SK-MEL-5 (cell line): ENCODE measurements around the gene UNC5A. TPM values are rescaled to one million over a fixed set of nuclear protein-coding genes. Genes with fewer than 3 reads are reported as not detected.

Experiments
- DNase-seq: peaks from one replicate; pipeline ENCODE4 v3.0.0-alpha.2; 2016; ENCODE audit warnings: low read depth, low spot score
- in situ Hi-C: cut with HindIII; loops from 2 replicates; pipeline ENCODE4 v1.10.0; 2016; ENCODE audit warnings: low sequenced_read_pairs, high pct_unique_total_duplicates, low pct_unique_long_range_greater_than_20kb
- total RNA-seq: library from RNA; depleted of rRNA; stranded (reverse); fragments of >200 nt; shearing (Covaris generic); gene quantifications from 2 replicates; pipeline ENCODE4 v1.2.3, GENCODE V29; 2014

UNC5A gene
- total RNA-seq, 1 experiment from 2014 or later, result not detected

DNA sequence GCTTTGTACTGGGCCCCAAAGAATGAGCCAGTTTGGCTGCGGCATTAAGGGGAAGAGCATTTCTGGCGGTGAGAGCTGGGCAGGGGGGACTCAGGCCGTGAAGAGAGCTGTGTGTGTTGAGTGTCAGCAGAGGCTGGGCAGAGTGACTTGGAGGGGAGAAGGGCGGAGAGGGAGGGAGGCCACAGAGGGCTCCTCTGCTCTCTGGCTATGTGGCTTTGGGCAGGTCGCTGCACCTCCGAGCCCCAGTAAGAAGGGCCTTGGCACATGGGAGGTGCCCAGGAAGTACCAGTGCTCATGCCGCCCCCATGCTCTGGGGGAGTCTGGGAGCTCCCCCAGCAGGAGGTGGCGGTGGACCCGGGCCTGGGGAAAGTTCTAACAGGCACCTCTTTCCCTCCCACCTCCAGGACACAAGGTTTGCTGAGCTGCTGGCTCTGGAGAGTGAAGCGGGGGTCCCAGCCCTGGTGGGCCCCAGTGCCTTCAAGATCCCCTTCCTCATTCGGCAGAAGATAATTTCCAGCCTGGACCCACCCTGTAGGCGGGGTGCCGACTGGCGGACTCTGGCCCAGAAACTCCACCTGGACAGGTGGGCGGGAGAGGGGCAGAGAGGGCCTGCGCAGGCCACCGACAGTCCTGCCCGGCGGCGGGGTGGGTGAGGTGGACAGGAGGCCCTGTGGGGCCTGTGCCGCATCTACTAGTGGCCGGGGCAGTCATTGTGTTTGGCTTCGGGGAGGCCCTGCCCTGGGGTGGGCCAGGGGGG, 68.7 kb downstream of the UNC5A start:
- in situ Hi-C loops, result no loop called here
- no peak for DNase-seq

DNA sequence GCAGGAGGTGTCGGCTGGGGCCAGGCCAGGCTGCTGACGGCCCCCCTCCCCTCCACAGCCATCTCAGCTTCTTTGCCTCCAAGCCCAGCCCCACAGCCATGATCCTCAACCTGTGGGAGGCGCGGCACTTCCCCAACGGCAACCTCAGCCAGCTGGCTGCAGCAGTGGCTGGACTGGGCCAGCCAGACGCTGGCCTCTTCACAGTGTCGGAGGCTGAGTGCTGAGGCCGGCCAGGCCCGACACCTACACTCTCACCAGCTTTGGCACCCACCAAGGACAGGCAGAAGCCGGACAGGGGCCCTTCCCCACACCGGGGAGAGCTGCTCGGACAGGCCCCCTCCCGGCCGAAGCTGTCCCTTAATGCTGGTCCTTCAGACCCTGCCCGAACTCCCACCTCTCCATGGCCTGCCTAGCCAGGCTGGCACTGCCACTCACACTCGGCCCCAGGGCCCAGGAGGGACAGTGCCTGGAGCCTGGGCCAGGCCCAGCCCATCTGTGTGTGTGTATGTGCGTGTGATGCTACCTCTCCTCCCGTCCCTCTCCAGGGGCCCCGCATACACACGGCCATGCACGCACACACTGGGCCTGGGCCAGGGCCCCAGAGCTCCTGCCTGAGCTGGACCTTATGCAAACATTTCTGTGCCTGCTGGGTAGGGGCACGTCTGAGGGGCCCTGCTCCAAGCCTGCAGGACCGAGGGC, 69.5 kb downstream of the UNC5A start:
- in situ Hi-C loops, result no loop called here
- DNase-seq, result no peak

DNA sequence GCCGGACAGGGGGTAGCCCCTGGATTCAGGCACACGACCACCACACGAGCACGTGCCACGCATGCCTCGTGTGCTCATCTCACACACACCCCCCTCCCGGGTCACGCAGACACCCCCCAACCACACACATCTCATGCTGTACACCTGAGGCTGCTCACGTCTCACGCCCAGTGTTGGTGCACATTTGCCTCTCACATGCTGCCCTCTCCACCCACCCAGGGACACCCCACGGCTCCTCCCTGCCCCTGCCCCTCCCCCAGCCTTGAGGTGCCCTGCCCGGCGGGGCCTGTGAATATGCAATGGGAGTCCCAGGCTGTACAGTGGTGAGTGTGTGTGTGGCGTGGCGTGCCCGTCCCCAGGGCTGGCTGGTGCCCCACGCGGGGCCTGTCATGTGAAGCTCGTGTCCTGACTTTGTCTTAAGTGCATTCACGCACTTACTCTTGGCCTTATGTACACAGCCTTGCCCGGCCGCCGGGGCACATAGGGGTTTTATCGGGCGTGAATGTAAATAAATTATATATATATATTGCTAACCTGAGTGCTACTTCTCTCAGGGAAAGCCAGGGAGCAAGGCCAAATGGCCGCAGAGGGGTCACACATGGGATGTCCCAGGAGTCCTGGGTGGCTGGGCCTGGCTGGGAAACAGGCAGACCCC, 70.1 kb downstream of the UNC5A start:
- in situ Hi-C loops, result no loop called here
- DNase-seq, result no peak

DNA sequence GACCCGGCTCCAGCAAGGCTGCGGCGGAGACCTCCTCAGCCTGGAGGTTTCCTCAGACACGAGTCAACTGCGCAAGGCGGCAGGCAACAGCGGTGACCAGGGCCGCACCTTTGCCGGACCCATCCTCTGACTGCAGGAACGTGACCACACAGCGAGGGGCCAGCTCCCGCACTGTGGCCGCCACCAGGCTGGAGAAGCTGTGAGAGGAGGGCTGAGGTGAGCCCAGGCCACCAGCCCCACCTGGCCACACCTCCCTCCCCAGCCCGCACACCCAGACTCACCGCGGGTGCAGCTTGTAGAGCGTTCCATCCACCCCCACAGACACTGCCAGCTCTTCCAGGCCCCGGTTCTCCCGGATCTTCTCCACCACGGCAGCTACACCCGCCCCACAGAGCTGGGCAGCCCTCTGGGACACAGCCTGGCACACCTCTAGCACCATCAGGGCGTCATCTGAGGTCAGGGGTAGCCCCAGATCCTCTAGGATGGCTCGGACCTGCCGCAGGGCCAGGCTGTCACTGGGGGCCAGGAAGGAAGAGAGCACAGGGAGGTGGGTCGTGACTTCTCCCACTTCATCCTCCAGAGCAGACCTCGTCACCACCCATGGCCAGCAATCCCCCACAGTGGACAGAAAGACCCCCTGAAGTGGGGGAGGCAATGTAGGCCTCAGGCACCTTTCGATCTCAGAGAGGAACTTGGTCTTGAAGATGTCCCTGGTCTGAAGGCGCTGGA, 70.8 kb downstream of the UNC5A start:
- in situ Hi-C loops, result no loop called here

DNA sequence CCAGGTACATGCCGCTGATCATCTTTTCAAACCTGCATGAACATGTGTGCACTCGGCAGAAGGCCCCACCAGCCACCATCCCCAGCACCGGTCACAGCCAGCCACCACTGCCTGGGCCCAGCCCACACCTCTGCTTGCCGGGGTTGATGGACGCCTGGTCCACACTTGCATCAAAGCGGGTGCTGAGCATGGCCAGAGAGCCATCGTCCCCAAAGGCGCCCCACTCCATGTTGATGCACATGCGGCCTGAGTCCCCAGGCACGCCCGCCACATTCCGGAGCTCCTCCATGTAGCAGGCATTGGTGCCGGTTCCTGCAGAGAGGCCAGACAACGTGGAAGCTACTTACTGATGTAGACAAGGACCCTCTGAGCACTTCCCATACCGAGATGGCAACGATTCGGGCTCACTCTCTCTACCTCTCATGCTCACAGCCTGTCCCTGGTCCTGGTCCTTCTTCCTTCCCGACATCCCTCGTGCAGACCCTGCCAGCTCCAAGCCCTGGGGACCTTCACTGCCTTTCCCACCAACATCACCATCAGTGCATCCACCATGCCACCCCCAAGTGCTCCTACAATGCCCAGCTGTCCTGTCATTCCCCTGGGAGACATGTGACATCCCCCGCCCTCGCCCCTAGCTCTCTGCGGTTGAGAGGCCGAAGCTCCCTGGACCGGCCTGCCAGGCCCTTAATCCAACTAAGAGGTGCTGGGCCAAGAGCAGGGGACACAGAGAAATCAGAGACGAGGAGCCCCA, 71.6 kb downstream of the UNC5A start:
- in situ Hi-C loops, result no loop called here
- DNase-seq, result no peak

More for the DNA sequence above, 70.8 kb downstream of the UNC5A start:
- DNase-seq, result no peak

DNA sequence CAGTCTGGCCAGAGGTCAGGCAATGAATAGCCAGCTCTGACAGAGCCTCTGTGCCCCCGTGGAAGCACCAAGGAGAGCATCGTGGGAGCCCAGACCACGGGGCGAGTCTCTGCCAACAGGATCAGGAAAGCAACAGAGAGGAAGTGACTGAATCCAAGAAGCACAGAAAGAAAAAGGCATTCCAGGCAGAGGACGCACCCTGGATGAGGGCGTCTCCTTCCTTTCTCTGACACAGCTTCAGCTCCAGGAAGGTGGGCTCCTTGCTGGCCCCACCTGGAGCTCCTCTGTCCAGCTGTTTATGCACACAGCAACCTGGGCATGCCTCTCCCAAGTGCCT, 72.2 kb downstream of the UNC5A start:
- no peak for DNase-seq
- in situ Hi-C loops, result no loop called here

DNA sequence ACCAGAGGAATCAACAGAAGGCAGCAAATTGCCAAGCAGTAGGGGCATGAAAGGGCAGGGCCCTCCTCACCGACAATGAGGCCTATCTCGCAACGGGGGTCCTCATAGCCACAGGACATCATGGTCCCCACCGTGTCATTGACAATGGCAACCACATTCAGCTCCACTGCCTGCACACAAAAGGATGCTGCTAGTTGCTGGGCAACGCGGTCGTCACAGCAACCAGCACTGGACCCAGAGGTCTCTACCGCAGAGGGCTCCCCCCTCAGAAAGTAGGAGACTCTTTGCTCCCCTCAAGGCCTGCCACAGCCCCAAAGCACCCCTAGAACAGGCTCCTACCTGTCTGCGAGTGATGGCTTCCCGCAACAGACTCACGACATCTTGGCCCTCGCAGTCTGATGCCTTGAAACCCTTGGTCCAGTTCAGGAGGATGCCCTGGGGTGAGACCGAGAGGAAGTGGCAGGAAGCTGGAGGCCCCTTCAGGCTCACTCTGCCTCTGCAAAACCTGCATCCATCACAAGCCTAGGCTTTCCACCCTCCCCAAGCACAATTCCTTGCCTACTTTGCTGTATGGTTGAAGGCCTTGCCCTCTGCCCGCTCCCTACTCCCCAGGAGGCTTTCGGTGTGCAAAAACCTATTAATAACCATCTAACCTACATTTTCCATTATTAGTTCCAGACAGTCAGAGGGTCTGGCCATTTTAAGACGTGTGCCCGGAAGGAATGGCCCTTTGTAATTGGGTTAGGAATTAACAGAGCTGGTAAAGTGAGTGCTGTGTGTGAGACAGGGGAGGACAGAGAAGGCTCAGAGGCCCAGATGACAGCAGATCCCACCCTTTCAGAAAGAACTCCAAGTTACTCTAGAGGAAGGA, 73.6 kb downstream of the UNC5A start:
- in situ Hi-C loops, result no loop called here
- no peak for DNase-seq

DNA sequence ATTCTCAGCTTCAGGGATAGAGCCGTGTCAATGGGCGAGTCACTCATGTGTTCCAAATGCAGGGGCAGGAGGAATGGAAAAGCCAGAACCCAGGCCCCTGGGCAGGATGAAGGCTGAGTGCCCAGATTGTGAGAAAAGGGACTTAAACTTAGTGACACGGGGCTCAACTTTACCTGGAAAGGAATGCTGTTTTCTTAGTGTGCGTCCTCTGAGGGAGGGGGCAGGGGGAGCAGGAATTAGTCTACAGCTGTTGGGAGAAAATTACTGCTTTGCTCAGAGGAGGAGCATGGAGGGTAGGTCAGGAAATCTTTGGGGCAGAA, 74.2 kb downstream of the UNC5A start:
- no peak for DNase-seq
- in situ Hi-C loops, result no loop called here

DNA sequence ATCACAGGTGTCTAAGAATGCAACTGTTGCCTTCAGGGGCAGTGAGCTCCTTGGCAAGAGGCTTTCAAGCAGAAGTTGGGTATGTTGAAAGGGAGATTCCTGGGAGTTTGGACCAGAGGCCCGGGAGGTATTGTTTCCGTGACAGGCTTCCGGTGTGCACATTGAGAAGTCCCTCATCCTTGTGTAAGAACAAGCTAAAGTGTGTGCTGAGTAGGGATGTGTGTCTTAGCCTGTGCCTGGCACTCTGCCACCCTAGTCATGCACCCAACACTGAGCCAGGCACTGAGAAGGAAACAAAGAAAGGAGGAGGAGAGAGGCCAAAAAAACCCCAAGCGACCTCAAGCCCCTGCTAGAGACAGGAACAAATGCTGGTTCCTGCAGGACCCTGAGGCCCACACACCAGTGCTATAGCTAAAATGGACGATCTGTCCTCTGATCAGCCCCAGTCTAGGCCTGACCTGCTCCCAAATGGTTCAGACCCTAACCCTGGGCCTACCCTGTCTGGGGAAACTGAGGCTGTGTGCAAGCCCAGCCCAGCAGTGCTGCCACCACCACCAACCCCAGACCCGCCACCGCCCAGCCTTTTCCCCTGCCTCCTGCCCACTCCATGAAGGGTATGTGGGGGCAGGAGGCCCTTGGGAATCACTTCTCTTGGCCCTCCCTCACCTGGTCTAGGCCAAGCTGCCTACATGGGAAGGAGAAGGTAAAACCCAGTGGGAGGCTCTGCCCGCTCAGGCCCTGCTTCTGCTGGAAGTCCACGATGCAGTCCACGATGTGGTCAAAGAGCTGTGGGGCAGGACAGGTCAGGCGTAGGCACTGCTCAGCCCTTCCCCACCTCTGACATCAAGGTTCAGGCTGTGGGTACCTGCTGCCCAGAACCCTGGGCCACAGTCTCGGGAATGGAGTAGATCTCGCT, 76.2 kb downstream of the UNC5A start:
- DNase-seq, result no peak
- in situ Hi-C loops, result no loop called here

DNA sequence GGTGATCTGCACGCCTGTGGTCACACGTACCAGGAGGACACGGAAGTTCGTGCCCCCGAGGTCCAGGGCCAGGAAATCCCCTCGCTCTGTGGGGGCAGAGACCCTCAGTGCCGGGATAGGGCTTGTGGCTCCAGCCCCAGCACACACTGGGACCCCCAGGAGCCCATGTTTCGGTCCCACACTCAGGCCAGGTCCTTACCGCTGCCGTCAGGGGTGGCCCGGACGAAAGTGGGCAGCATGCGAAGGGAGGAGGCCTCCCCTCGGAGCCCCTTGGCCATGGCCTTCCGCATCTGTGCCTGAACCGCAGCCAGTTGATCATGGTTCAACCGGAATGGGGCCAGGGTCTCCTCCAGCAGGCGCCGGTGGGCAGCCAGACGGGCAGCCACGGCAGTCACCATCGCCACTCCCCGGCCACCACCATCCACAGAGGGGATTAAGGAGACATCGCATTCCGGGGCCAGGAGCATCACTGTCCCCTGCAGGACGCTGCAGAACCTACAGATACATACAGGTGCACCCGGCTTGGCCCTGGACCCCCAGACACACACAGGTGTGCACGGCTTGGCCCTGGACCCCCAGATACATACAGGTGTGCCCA, 77.0 kb downstream of the UNC5A start:
- DNase-seq, result no peak
- in situ Hi-C loops, result no loop called here

DNA sequence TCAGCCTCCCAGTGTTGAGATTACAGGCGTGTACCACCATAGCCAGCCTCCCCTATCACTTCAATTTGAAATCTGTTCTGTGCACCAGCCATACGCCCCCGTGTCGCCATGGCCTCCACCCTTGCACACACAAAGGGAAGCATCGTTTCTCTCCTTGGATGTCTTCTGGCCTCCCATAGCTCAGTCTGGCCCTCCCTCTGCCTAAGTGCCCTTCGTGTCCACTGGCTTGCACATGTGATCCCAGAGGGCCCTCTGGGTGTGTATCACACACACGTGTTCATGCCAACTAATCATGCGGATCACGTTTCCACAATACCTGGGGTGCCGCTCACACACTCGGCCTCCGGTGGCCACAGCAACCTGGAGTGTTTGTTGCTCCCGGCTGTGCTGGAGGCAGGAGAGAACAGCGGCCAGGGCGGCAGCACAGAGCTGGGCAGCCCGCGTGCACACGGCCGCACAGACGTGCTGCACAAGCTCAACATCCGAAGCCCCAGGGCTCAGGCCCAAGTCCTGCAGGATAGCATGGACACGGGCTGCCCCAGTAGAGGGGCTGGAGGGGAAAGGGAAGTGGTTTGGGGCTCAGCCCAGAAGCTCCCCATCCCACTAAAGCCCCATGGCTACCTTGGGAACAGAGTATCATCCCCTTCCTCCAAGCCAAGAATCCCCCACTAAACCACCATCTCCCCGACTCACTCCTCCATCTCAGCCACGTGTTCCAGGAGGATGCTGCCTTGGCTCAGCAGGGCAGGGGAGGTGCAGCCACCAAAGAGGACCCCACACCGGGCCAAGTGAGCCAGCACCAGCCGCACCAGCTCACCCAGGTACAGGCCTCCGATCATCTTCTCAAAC, 77.9 kb downstream of the UNC5A start:
- in situ Hi-C loops, result no loop called here
- DNase-seq, result no peak

DNA sequence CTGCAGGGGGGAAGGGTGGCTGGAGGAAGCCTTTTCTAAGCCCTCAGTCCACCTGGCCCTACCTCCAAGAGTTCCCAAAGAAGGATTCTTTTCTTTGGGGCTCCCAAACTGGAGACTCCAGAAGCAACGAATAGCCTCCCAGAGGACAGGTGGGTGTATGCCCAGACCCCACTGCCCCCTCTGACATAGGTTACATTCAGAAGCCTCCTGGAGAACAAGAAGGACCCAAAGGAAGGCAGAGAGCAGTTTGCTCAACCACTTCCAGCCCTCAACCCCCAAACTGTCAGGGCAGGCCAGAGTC, 78.5 kb downstream of the UNC5A start:
- in situ Hi-C loops, result no loop called here
- no peak for DNase-seq

DNA sequence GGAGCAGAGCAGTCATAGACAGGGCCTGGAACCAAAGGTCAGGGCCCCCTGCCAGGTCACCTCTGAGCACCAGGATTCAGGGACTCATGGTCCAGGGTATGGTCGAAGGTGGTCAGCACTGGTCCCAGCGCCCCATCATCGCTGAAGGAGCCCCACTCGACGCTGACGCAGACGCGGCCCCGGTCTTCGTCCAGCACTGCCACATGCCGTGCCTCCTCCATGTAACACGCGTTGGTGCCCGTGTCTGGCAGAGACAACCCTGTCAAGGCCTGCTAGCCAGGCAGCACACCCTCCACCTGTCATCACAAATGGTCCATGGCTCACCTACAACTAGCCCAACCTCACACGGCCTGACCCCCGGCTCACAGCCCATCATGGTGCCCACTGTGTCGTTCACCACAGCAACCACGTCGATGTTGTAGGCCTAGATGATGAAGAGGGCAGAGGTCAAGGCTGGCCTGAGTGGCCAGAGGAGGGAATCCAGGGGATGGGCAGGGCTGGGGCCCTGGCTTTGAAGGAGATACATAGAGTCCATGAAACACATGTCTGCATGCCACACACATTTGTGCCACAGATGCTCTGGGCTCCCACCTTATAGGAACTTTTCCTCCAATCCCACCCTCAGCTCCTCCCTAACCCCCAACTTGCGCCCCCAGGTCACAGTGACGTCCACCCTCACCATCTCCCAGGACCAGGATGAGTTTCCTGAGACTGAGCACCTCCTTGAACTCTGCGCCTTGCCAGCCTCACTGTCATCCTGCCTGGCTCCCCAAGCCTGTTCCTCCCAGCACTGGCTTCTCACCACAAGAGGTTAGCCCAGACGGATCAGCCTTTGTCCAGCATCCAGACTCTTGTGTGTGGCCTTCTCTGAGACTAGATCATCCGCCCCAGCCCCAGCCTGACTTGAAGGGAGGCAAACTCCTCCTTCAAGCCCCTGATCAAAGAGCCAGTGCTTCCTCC, 79.2 kb downstream of the UNC5A start:
- in situ Hi-C loops, result no loop called here
- DNase-seq, result no peak
